Activated T-cell treated with anti-CD3 and anti-CD28 coated beads for 4 hours (primary cell): ENCODE data around the gene CD1E.
"Not testable (repeated sequence)": the region's sequence is repeated elsewhere in the genome, so short reads cannot be mapped to it uniquely, and the experiment has no call there.

Experiments
- DNase-seq: peaks from one replicate; pipeline ENCODE4 v3.0.0-alpha.2; 2020

Gene CD1E

GRCh38 chr1:158353303-158354075, at the start of gene CD1E:
Gene CD1E, plus strand, starts transcription at chr1:158353894. Its CDS starts 95 bp downstream, at chr1:158353989.
- no peak for DNase-seq

GRCh38 chr1:158310623-158311022, 43.1 kb upstream of the CD1E start:
- no peak for DNase-seq

DNA sequence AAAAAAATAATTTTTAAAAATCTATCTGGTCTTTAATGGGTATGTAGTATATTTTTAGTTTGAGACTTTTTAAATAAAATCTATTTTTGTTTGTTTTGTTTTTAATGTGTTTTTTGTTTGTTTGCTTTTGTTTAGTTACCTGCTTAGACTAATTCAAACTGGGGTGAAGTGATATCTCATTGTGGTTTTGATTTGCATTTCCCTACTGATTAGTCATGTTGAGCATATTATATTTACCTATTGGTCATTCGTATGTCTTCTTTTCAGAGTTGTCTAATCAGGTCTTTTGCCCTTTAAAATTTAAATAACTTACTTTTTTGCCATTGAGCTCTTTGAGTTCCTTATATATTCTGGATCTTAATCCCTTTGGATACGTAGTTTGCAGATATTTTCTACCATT, 42.6 kb upstream of the CD1E start:
- no peak for DNase-seq

- no peak for DNase-seq
These were observed 29.8 kb upstream of the CD1E start for GRCh38 chr1:158323866-158324265.

- no peak for DNase-seq
These were observed 29.3 kb upstream of the CD1E start for GRCh38 chr1:158324395-158324794.

GRCh38 chr1:158327481-158327880, 26.2 kb upstream of the CD1E start:
- no peak for DNase-seq

DNA sequence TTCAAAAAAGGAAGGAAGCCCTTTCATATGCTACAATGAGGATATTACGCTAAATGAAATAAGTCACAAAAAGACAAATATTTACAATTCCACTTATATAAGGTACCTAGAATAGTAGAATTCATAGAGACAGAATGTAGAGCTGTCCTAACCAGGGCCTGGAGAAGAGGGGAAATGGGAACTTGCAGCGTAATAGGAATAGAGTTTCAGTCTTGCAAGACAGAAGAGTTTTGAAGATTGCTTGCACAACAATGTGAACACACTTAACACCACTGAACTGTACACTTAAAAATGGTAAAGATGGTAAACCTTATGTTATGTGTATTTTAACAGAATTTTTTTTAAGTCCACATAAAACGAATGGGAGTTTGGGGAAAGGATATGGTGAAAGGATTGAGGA, 25.3 kb upstream of the CD1E start:
- DNase-seq = no peak

DNA sequence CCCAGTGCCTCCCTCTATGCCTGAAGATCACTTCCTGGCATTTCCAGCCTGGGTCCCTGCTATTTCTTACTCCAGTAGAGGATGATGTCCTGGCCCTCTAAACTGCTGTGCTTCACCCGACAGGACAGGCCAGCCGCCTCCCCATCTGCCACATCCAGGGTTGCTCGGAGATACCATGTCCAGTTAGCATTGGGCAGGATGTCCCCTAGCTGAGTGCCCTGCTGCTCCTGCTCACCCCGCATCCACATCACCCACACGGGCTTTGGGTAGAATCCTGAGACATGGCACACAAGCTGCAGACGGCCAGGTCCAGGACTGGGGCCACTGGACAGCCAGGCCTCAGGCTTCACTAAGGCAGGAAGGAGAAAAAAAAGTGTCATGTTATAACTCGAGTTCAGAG, 24.4 kb upstream of the CD1E start:
- DNase-seq = no peak

DNA sequence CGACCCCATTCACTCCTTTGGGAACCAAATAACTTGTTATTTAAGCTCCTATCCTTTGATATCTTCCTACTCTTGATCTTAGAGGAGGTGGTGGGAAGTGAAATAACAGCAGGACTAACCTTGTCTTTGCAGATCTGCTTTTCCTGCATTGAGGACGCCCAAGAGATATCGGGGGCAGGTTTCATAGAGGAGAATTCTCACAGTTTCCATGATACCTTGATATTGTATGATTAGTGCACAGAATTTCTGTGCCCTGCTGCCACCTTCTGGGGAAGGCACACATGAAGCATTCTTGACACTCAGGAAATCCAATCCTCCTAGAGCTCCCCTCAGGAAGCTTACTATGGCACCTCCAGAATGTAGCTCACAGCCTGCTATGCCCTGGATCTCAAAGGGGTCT, 24.0 kb upstream of the CD1E start:
- DNase-seq = no peak

DNA sequence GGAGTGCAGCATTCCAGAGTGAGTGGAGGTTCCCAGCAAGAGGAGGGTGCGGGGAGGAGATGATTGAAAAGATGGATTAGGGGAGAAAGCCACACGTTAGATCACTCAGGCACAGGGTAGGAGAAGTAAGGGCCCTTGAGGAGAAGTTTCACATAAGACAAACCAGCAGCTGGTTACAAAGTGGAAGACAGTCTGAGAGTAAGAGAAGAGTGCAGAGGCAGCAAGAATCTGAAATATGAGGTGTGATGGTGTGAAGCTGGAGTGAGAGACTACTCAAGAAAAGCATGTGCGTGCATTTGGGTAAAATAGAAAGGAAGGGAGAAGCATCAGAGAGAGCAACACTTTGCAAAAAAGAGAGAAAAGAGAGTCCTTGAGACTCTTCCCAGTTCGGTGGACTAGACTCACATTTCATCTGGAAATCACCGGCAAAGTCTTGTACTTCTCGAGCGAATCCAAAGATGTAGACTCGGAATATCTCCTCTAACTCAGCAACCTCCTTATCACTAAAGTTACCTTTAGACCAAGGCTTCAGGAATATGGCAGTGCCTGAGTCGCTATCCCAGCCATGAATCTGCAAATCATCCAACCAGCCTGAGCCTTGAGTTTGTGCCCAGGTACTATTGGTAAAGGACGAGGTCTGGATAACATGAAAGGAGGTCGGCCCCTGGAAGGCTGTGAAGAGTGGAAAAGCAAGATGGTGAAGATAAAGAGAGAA, 23.1 kb upstream of the CD1E start:
- DNase-seq = no peak

GRCh38 chr1:158331106-158331425, 22.6 kb upstream of the CD1E start:
- no peak for DNase-seq

- DNase-seq = no peak
These were observed 22.1 kb upstream of the CD1E start, which contains the start of gene CD1B for GRCh38 chr1:158331481-158332150. Gene CD1B, minus strand, starts transcription at chr1:158331531. Its CDS starts 108 bp downstream, at chr1:158331423.

DNA sequence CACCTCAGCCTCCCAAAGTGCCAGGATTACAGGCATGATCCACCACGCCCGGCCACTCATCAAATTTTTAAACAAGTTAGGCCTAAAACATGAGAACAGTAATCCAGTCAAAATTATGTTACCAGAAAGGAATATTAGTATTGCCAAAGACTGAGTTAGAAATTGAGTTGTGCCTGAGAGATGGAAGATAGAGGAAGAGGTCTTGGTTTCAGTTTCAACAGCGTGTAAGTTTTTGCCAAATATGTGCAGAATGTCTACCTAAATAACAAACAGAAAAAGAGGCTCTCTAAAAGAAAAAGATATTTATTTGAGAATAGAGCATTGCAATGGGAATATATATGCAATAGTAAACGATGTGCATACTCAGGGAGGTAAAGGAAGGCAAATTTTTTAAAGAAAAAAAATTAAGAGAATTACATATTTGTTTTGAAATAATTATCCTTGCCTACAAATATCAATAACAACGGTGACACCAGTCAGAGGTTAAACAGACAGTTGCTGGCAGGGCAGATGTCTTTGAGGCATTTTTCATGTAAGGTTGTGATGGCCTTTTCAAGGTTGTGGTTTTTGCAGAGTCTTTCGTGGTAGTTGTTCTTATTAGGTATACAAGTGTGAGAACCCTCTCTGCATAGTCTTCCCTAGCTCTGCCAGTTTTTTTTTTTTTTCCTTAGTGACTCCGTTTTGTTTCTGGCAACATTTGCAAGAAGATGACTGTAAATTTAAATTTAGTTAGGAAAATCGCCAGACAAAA, 20.1 kb upstream of the CD1E start:
- no peak for DNase-seq

DNA sequence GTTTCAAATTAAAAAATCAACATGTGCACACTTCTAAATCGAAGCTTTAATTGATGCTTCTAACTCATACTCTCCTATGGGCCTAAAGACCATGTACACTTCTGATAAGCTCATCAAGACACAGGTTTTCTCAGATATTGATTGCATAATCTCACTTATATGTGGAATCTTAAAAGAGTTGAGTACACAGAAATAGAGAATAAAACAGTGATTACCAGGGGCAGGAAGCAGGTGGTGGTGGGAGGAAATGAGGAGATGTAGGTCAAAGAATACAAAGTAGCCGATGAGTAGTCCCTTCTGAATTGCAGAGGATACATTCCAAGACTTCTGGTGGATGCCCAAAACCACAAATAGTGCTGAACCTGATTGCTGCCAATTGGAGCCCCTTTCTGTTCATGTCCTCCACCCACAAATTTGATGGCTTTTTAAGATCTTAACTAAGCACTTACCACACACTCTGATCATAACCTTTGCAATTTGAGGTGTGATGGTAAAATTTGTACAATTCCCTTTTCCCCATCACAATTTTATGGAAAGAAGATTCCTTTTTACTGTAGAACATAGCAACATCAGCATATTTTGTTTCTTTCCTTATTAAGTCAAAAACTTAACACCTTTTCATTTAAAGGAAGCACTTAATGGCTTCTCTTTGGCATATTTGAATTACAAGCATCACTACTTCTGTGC, 19.0 kb upstream of the CD1E start:
- DNase-seq = no peak

GRCh38 chr1:158335213-158335532, 18.5 kb upstream of the CD1E start:
- no peak for DNase-seq

DNA sequence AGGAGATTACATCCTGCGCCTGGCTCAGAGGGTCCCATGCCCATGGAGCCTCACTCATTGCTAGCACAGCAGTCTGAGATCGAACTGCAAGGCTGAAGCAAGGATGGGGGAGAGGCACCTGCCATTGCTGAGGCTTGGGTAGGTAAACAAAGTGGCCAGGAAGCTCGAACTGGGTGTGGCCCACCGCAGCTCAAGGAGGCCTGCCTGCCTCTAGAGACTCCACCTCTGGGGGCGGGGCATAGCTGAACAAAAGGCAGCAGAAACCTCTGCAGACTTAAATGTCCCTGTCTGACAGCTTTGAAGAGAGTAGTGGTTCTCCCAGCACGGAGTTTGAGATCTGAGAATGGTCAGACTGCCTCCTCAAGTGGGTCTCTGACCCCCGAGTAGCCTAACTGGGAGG, 17.3 kb upstream of the CD1E start:
- not testable (repeated sequence) for DNase-seq

GRCh38 chr1:158348946-158349345, 4.7 kb upstream of the CD1E start:
- DNase-seq = not testable (repeated sequence)

DNA sequence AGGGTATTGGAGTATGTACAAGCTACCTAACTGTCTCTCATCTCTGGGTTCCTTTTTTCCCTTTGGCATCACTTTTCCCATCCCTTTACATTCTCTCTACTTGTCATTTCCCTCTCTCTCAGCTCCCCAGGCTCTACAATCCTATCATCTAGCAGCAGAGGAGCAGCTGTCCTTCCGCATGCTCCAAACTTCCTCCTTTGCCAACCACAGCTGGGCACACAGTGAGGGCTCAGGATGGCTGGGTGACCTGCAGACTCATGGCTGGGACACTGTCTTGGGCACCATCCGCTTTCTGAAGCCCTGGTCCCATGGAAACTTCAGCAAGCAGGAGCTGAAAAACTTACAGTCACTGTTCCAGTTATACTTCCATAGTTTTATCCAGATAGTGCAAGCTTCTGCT, 561 bp downstream of the CD1E start:
- no peak for DNase-seq

- DNase-seq = no peak
These were observed 2.1 kb downstream of the CD1E start for GRCh38 chr1:158355773-158356285.

DNA sequence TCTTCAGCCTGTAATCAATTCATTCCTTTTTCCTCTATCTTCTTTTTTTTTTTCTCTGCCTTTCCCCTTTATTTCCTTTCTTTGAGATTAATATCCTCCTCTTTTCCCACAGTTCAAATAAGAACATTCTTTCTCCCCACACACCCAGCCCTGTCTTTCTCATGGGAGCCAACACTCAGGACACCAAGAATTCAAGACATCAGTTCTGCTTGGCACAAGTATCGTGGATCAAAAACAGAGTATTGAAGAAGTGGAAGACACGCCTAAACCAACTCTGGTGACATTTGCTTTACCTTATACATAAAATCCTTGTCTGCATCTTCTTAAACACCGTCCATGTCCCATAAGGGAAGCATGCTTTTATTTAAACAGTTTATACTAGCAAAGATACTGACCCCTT, 2.9 kb downstream of the CD1E start:
- no peak for DNase-seq

GRCh38 chr1:158357441-158357840, 3.7 kb downstream of the CD1E start:
- no peak for DNase-seq

GRCh38 chr1:158362482-158362881, 8.8 kb downstream of the CD1E start:
- no peak for DNase-seq

- no peak for DNase-seq
These were observed 9.2 kb downstream of the CD1E start for GRCh38 chr1:158362941-158363340.
